ENCODE results near the gene TMEM219.

GRCh38 chr16:29925105-29925756 lies 36.6 kb upstream of the TMEM219 start:
- no peak for TF ChIP-seq CTCF (conservative IDR thresholded peaks at IDR 0.05)
- TF ChIP-seq ZFX (IDR thresholded peaks at IDR 0.05) = no peak
